GM12878 (cell line): ENCODE data around the gene PPP1R13L. TPM values are rescaled to one million over a fixed set of nuclear protein-coding genes. Genes with fewer than 3 reads are reported as not detected.

Experiments
- ASH2L ChIP-seq: fragments of 300-600, 200-600 bp; sonication (generic); IDR thresholded peaks from 2 replicates; pipeline ENCODE4 v1.6.1; 2017; ENCODE audit warnings: low read depth, mild to moderate bottlenecking, borderline replicate concordance
- ATF7 ChIP-seq: fragments of 450-650 bp; IDR thresholded peaks from 2 replicates; pipeline ENCODE4 v1.6.1; 2016; ENCODE audit warnings: low read depth, mild to moderate bottlenecking
- BACH1 ChIP-seq: fragments of 450-650 bp; IDR thresholded peaks from 2 replicates; pipeline ENCODE4 v1.6.1; 2017; ENCODE audit warnings: mild to moderate bottlenecking, borderline replicate concordance
- BCL11A ChIP-seq: IDR thresholded peaks from 2 replicates; pipeline ENCODE4 v1.6.1; 2011; ENCODE audit warnings: low read depth, low read length
- CBFB ChIP-seq: IDR thresholded peaks from 2 replicates; pipeline ENCODE4 v1.6.1; 2016; ENCODE audit warnings: antibody characterized with exemption, low read depth
- CHD1 ChIP-seq: IDR thresholded peaks from 2 replicates; pipeline ENCODE4 v1.6.1; 2012; ENCODE audit warnings: low read depth, low read length, improper control_type of control experiment
- CHD4 ChIP-seq: fragments of 200-600 bp; sonication (generic); IDR thresholded peaks from 2 replicates; pipeline ENCODE4 v1.6.1; 2016; ENCODE audit warnings: mild to moderate bottlenecking
- FOXK2 ChIP-seq: fragments of 450-650 bp; IDR thresholded peaks from 2 replicates; pipeline ENCODE4 v1.6.1; 2017; ENCODE audit warnings: mild to moderate bottlenecking, moderate library complexity
- MTA2 ChIP-seq: fragments of 450-650 bp; IDR thresholded peaks from 2 replicates; pipeline ENCODE4 v1.6.1; 2016; ENCODE audit warnings: low read depth, mild to moderate bottlenecking, moderate library complexity
- MXI1 ChIP-seq: fragments of 150-350 bp; IDR thresholded peaks from 2 replicates; pipeline ENCODE4 v1.6.1; 2011; ENCODE audit warnings: low read depth, mild to moderate bottlenecking, inconsistent platforms, low read length, improper control_type of control experiment
- NBN ChIP-seq: fragments of 450-650 bp; IDR thresholded peaks from 2 replicates; pipeline ENCODE4 v1.6.1; 2016
- NR2F1 ChIP-seq: fragments of 450-650 bp; conservative IDR thresholded peaks from 2 replicates; pipeline ENCODE4 v1.6.1; 2017; ENCODE audit warnings: mild to moderate bottlenecking
- PAX5 ChIP-seq: IDR thresholded peaks from 2 replicates; pipeline ENCODE4 v1.6.1; 2011; ENCODE audit warnings: low read depth, low read length, borderline replicate concordance
- RELA ChIP-seq: fragments of 450-650 bp; IDR thresholded peaks from 2 replicates; pipeline ENCODE4 v1.8.0; 2014; ENCODE audit warnings: borderline replicate concordance; ENCODE audit not compliant: partially characterized antibody
- SMARCA5 ChIP-seq: fragments of 450-650 bp; IDR thresholded peaks from 2 replicates; pipeline ENCODE4 v1.6.1; 2017; ENCODE audit warnings: mild to moderate bottlenecking
- SP1 ChIP-seq: IDR thresholded peaks from one replicate; pipeline ENCODE4 v1.6.1; 2011; ENCODE audit warnings: low read depth, low read length
- SREBF1 ChIP-seq: IDR thresholded peaks from 2 replicates; pipeline ENCODE4 v1.6.1; 2012; ENCODE audit warnings: mild to moderate bottlenecking, low read length
- STAT3 ChIP-seq: IDR thresholded peaks from 2 replicates; pipeline ENCODE4 v1.6.1; 2011; ENCODE audit warnings: low read depth, low read length, improper control_type of control experiment
- TCF3 ChIP-seq: IDR thresholded peaks from 2 replicates; pipeline ENCODE4 v1.6.1; 2012; ENCODE audit warnings: low read depth, mild to moderate bottlenecking, low read length, borderline replicate concordance; ENCODE audit not compliant: insufficient read depth
- YY1 ChIP-seq: IDR thresholded peaks from 2 replicates; pipeline ENCODE4 v1.6.1; 2011; ENCODE audit warnings: low read depth, mild to moderate bottlenecking, low read length
- ZNF384 ChIP-seq: IDR thresholded peaks from 2 replicates; pipeline ENCODE4 v1.6.1; 2012; ENCODE audit warnings: low read depth, mild to moderate bottlenecking, low read length, improper control_type of control experiment, borderline replicate concordance
- polyA plus RNA-seq, 11 experiments: library from polyadenylated mRNA; depleted of rRNA in 4 of 11; unstranded in 6 of 11; stranded (reverse) in 5 of 11; fragments of >200 nt; fragmentation: Nextera tagmentation in 4 of 11; fragmentation: Illumina TruSeq in 1 of 11; extraction: Ambion mirVana in 4 of 11; extraction: Trizol in 1 of 11; gene quantifications; 1 replicate in 1 of 11; 2 replicates in 10 of 11; pipeline versions ENCODE4 v1.2.1 to v1.2.3, GENCODE V29; 2011 to 2016; ENCODE audit warnings: inconsistent platforms in 2 of 11, missing spikeins in 2 of 11, low read depth in 1 of 11
- total RNA-seq, 4 experiments: library from RNA; depleted of rRNA in 3 of 4; stranded (reverse); fragments of >200 nt in 3 of 4; fragmentation: Illumina TruSeq in 1 of 4; extraction: Trizol in 1 of 4; gene quantifications; 2 replicates each; pipeline versions ENCODE4 v1.2.1 to v1.2.3, GENCODE V29; 2013 to 2021
- TF ChIP-seq, protein P1 (sequence below): fragments of 450-650 bp; IDR thresholded peaks from 2 replicates; pipeline ENCODE4 v1.6.1; 2014; ENCODE audit warnings: mild to moderate bottlenecking
- TF ChIP-seq, protein P2 (sequence below): IDR thresholded peaks from 2 replicates; pipeline ENCODE4 v1.6.1; 2011; ENCODE audit warnings: borderline replicate concordance, low read depth, mild to moderate bottlenecking, moderate library complexity, low read length; ENCODE audit not compliant: insufficient read depth, poor library complexity, severe bottlenecking
- TF ChIP-seq, protein P3 (sequence below), 3 experiments: IDR thresholded peaks in 2 of 3; conservative IDR thresholded peaks in 1 of 3; 2 replicates each; pipeline ENCODE4 v1.5.1; 2011; ENCODE audit warnings: low read depth in 3 of 3, low read length in 3 of 3, mild to moderate bottlenecking in 3 of 3, control low read depth in 2 of 3, moderate library complexity in 2 of 3, inconsistent platforms in 1 of 3, mixed read lengths in 1 of 3; ENCODE audit not compliant: control insufficient read depth in 2 of 3, insufficient read depth in 1 of 3; ENCODE audit errors: extremely low read depth in 1 of 3
- TF ChIP-seq, protein P4 (sequence below): fragments of 450-650 bp; IDR thresholded peaks from 2 replicates; pipeline ENCODE4 v1.6.1; 2017; ENCODE audit warnings: low read depth, mild to moderate bottlenecking, moderate library complexity
- TF ChIP-seq, protein P5 (sequence below): fragments of 450-650 bp; IDR thresholded peaks from 2 replicates; pipeline ENCODE4 v1.6.1; 2017; ENCODE audit warnings: mild to moderate bottlenecking

Gene PPP1R13L
- total and polyA plus RNA-seq, 10 of the 15 experiments (the other 5 are each of a cell fraction or from before 2014, with no cell fraction given): 0.40 to 10.0 (median 2.5) TPM

DNA sequence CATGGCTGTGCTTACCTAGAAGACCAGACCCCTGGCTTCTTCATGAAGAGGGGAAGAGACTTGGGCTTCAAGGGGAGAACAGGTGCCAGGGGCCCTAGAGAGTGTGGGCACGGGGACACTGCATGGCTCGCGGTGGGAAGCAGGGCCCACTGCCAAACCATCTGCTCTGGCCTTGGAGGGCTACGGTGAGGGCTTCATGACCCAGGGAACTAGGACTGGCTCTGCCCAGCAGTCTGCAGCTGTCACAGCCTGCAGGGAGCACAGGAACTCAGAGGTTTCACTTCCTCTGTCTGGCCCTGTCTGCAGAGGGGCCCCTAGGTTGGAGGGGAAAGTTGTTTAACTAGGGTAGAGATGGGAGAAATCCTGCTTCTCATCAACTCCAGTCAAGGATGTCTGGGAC, 14.5 kb upstream of the PPP1R13L start (continued):
- TF ChIP-seq, protein P1, sequence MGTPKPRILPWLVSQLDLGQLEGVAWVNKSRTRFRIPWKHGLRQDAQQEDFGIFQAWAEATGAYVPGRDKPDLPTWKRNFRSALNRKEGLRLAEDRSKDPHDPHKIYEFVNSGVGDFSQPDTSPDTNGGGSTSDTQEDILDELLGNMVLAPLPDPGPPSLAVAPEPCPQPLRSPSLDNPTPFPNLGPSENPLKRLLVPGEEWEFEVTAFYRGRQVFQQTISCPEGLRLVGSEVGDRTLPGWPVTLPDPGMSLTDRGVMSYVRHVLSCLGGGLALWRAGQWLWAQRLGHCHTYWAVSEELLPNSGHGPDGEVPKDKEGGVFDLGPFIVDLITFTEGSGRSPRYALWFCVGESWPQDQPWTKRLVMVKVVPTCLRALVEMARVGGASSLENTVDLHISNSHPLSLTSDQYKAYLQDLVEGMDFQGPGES: no peak
- peak; percentile 37 for TF ChIP-seq NR2F1
- TF ChIP-seq BACH1: peak; percentile 81; the same call in 1 of the 2 replicates
- peak; percentile 48; the same call in 1 of the 2 replicates for TF ChIP-seq CBFB
- TF ChIP-seq ASH2L: no peak
- no peak for TF ChIP-seq SMARCA5
- TF ChIP-seq TCF3: peak; percentile 99
- TF ChIP-seq MXI1: peak; percentile 65
- no peak for TF ChIP-seq YY1
- TF ChIP-seq BCL11A: peak; percentile 87
- TF ChIP-seq PAX5: peak; percentile 75; the same call in 1 of the 2 replicates
- TF ChIP-seq RELA: no peak
- TF ChIP-seq CHD1: no peak
- no peak for TF ChIP-seq FOXK2
- TF ChIP-seq SP1: peak; percentile 87
- no peak for TF ChIP-seq ZNF384
- TF ChIP-seq STAT3: 0 out of 2 replicates have a peak, but pooled peaks have one; percentile 53
- TF ChIP-seq NBN: no peak; the same call in 1 of the 2 replicates
- TF ChIP-seq, protein P2, sequence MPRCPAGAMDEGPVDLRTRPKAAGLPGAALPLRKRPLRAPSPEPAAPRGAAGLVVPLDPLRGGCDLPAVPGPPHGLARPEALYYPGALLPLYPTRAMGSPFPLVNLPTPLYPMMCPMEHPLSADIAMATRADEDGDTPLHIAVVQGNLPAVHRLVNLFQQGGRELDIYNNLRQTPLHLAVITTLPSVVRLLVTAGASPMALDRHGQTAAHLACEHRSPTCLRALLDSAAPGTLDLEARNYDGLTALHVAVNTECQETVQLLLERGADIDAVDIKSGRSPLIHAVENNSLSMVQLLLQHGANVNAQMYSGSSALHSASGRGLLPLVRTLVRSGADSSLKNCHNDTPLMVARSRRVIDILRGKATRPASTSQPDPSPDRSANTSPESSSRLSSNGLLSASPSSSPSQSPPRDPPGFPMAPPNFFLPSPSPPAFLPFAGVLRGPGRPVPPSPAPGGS: peak; percentile 58
- TF ChIP-seq, protein P3, sequence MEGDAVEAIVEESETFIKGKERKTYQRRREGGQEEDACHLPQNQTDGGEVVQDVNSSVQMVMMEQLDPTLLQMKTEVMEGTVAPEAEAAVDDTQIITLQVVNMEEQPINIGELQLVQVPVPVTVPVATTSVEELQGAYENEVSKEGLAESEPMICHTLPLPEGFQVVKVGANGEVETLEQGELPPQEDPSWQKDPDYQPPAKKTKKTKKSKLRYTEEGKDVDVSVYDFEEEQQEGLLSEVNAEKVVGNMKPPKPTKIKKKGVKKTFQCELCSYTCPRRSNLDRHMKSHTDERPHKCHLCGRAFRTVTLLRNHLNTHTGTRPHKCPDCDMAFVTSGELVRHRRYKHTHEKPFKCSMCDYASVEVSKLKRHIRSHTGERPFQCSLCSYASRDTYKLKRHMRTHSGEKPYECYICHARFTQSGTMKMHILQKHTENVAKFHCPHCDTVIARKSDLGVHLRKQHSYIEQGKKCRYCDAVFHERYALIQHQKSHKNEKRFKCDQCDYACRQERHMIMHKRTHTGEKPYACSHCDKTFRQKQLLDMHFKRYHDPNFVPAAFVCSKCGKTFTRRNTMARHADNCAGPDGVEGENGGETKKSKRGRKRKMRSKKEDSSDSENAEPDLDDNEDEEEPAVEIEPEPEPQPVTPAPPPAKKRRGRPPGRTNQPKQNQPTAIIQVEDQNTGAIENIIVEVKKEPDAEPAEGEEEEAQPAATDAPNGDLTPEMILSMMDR (IDR thresholded peaks at IDR 0.05 in 2 of 3, conservative IDR thresholded peaks at IDR 0.05 in 1 of 3; ENCODE audit: control insufficient read depth in 2 of 3, extremely low read depth in 1 of 3, insufficient read depth in 1 of 3, low read depth in 3 of 3, low read length in 3 of 3): 0 out of 6 replicates have a peak, but pooled peaks of 1 of the 3 experiments have one; percentile 1
- TF ChIP-seq, protein P4, sequence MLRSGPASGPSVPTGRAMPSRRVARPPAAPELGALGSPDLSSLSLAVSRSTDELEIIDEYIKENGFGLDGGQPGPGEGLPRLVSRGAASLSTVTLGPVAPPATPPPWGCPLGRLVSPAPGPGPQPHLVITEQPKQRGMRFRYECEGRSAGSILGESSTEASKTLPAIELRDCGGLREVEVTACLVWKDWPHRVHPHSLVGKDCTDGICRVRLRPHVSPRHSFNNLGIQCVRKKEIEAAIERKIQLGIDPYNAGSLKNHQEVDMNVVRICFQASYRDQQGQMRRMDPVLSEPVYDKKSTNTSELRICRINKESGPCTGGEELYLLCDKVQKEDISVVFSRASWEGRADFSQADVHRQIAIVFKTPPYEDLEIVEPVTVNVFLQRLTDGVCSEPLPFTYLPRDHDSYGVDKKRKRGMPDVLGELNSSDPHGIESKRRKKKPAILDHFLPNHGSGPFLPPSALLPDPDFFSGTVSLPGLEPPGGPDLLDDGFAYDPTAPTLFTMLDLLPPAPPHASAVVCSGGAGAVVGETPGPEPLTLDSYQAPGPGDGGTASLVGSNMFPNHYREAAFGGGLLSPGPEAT: peak; percentile 85
- no peak for TF ChIP-seq SREBF1
- peak; percentile 27; the same call in 1 of the 2 replicates for TF ChIP-seq MTA2
- TF ChIP-seq, protein P5, sequence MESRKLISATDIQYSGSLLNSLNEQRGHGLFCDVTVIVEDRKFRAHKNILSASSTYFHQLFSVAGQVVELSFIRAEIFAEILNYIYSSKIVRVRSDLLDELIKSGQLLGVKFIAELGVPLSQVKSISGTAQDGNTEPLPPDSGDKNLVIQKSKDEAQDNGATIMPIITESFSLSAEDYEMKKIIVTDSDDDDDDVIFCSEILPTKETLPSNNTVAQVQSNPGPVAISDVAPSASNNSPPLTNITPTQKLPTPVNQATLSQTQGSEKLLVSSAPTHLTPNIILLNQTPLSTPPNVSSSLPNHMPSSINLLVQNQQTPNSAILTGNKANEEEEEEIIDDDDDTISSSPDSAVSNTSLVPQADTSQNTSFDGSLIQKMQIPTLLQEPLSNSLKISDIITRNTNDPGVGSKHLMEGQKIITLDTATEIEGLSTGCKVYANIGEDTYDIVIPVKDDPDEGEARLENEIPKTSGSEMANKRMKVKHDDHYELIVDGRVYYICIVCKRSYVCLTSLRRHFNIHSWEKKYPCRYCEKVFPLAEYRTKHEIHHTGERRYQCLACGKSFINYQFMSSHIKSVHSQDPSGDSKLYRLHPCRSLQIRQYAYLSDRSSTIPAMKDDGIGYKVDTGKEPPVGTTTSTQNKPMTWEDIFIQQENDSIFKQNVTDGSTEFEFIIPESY: no peak
- no peak for TF ChIP-seq CHD4
- TF ChIP-seq ATF7: peak; percentile 21; the same call in 1 of the 2 replicates
